Fibroblast of pulmonary artery (primary cell): ENCODE results near the gene DDX54.
"Not testable (repeated sequence)": the region's sequence is repeated elsewhere in the genome, so short reads cannot be mapped to it uniquely, and the experiment has no call there.

Source experiments
- DNase-seq: peaks from one replicate; pipeline ENCODE4 v3.0.0-alpha.2; 2010; ENCODE audit warnings: low read depth
- H3K4me3 ChIP-seq: replicated peaks from 2 replicates; pipeline ENCODE4 v1.5.1; 2011; ENCODE audit warnings: low read depth, mild to moderate bottlenecking, control low read depth, low read length, moderate library complexity
- CTCF ChIP-seq: IDR thresholded peaks from 2 replicates; pipeline ENCODE4 v1.5.1; 2011; ENCODE audit warnings: mild to moderate bottlenecking, control low read depth, low read length, inconsistent platforms; ENCODE audit errors: missing control alignments

DDX54 gene

DNA sequence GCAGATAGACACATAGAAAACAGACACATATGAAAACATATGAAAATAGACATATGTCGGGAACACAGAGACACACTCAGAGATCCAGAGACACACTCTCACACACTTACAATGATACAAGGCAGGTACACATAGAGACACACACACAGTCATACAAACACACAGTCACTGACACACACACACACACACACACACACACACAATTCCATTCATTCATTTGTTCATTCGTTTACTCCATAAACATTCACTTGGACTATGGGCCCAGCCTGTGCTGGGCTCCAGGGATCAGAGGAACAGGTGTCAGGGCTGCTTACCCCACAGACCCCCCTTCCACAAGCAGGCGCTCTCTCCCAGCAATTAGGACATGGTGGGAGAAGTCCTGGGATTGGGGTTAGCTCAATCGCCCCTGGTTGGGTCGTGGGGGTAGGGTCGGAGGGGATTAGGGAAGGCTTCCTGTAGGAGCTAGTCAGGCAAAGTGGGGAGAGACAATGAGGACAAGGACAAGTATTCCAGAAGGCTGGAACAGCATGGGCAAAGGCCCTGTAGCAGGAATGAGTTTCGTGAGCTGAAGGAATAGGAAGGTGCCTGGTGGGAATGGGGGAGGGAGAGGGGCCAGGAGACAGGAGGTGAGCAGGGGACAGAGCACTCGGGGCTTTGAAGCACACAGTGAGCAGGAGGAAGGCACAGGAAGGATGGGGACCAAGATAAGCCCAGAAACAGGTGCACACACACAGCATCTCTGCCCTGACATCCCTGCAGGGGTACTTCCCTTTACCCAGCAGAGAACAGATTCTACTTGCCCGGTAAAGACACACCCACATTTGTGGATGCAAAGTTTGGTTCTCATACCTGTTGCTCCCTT lies 56.2 kb downstream of the DDX54 start:
- no peak for TF ChIP-seq CTCF
- DNase-seq: no peak
- no peak overlapping the region for H3K4me3 ChIP-seq

DNA sequence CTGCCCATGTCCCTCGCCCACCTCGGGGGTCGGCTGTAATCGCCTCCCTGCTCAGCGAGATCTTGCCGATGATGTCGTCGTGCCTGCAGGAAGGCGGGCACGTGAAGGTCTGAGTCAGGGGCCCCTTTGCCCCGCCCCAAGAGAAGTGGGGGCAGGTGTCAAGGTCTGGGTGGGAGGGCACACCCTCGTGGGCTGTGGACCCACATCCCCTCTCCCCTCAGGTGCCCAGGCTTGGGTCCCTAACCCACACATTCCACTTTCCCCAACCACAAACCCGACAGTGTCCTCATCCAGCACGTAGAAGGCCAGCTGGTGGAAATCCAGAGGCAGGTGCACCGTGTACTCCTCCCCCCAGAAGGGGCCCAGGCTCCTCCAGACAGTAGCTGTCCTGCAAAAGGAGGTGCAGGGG lies 57.5 kb downstream of the DDX54 start:
- TF ChIP-seq CTCF: no peak
- no peak overlapping the region for H3K4me3 ChIP-seq

GRCh38 chr12:113120670-113121370 lies 64.5 kb downstream of the DDX54 start:
- no peak for TF ChIP-seq CTCF
- no peak overlapping the region for H3K4me3 ChIP-seq
- no peak for DNase-seq

More for the DNA sequence above, 57.5 kb downstream of the DDX54 start:
- no peak for DNase-seq

GRCh38 chr12:113119980-113120669 lies 65.2 kb downstream of the DDX54 start:
- TF ChIP-seq CTCF: no peak
- H3K4me3 ChIP-seq: no peak overlapping the region
- DNase-seq: no peak

DNA sequence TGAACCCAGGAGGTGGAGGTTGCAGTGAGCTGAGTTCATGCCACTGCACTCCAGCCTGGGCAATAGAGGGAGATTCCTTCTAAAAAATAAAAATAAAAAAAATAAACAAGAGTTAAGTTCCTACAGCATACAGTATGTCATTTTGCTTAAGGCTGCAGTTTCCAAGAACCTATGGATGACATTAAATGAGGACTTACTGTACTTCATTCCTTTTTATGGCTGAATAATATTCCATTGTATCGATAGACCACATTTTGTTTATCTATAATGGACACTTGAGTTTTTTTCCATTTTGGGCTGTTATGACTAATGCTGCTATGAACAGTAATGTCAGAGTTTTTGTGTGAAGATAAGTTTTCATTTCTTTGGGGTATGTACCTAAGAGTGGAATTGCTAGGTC lies 67.1 kb downstream of the DDX54 start:
- H3K4me3 ChIP-seq: no peak overlapping the region
- DNase-seq: no peak
- TF ChIP-seq CTCF: no peak

- not testable (repeated sequence) for H3K4me3 ChIP-seq, DNase-seq
Observed at GRCh38 chr12:113117684-113118083, 67.6 kb downstream of the DDX54 start.

- no peak for TF ChIP-seq CTCF
- H3K4me3 ChIP-seq: no peak overlapping the region
- DNase-seq: no peak
Observed at GRCh38 chr12:113116875-113117274, 68.4 kb downstream of the DDX54 start.
